Breast epithelium (tissue), 3 donors: ENCODE data around the gene CXCR6.

Source experiments
- CTCF ChIP-seq, 3 donors: fragments of 450-650 bp; IDR thresholded peaks; one replicate each; pipeline ENCODE4 v1.5.1; 2016 to 2017; ENCODE audit warnings: antibody characterized with exemption in 3 of 3, mild to moderate bottlenecking in 3 of 3, moderate library complexity in 3 of 3
- POLR2A ChIP-seq: fragments of 450-650 bp; IDR thresholded peaks from one replicate; pipeline ENCODE4 v1.6.1; 2016; ENCODE audit warnings: antibody characterized with exemption, mild to moderate bottlenecking, moderate library complexity
- POLR2AphosphoS5 ChIP-seq, 3 donors: sonication (generic); formaldehyde crosslinking; IDR thresholded peaks; one replicate each; pipeline ENCODE4 v1.6.1; 2017; ENCODE audit warnings: antibody characterized with exemption in 3 of 3

DNA sequence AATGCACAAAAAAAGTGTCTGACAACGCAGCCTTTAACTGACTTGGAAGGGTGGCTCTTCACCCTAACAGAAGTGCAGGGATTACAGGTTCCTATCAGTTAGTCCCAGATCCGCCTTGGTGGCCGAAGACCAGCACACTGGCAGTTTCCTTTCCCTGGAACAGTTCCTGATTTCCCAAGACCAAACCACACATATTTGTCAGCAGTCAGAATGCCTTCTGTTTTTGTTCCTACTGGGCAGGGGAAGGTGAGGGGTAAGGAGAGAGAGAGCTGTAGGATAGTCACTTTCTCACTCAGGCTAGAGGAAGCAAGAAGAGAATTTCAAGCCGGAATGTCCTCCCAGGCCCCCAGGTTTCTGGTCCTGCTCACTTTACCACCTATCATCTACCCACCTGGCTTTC, 9.2 kb downstream of the CXCR6 start:
- TF ChIP-seq CTCF (IDR thresholded peaks at IDR 0.05), result no peak
- TF ChIP-seq POLR2A, result no peak
- no peak for TF ChIP-seq POLR2AphosphoS5 (IDR thresholded peaks at IDR 0.05)
